Breast epithelium (tissue), 4 donors: ENCODE results near the gene GLYATL3. TPM values are rescaled to one million over a fixed set of nuclear protein-coding genes. Genes with fewer than 3 reads are reported as not detected.

Experiments used
- DNase-seq, 2 donors: peaks; one replicate each; pipeline ENCODE4 v3.0.0-alpha.2; 2019; ENCODE audit warnings: low spot score in 2 of 2
- H3K27ac ChIP-seq, 2 donors: fragments of 200-600 bp; sonication (generic) in 1 of 2; one replicate each; pipeline ENCODE4 v1.5.1; 2016 to 2019; ENCODE audit warnings: mild to moderate bottlenecking in 1 of 2
- H3K27me3 ChIP-seq, 2 donors: fragments of 200-600 bp; sonication (generic) in 1 of 2; one replicate each; pipeline versions ENCODE4 v1.5.1 to v1.6.0; 2017 to 2019; ENCODE audit warnings: control low read depth in 1 of 2, mild to moderate bottlenecking in 1 of 2
- H3K36me3 ChIP-seq: fragments of 200-600 bp; one replicate; pipeline ENCODE4 v1.5.1; 2019
- H3K4me1 ChIP-seq, 2 donors: fragments of 200-600 bp; sonication (generic); one replicate each; pipeline ENCODE4 v1.5.1; 2016 to 2019; ENCODE audit warnings: control low read depth in 1 of 2
- H3K4me3 ChIP-seq, 3 donors: fragments of 200-600 bp; sonication (generic); 1 replicate in 2 of 3; 2 replicates in 1 of 3; pipeline ENCODE4 v1.5.1; 2016 to 2019; ENCODE audit warnings: mild to moderate bottlenecking in 3 of 3, moderate library complexity in 2 of 3
- H3K9me3 ChIP-seq, 2 donors: fragments of 200-600 bp; sonication (generic) in 1 of 2; one replicate each; pipeline ENCODE4 v1.5.1; 2016 to 2019; ENCODE audit warnings: control low read depth in 1 of 2
- CTCF ChIP-seq, 3 donors: fragments of 450-650 bp; IDR thresholded peaks; one replicate each; pipeline ENCODE4 v1.5.1; 2016 to 2017; ENCODE audit warnings: antibody characterized with exemption in 3 of 3, mild to moderate bottlenecking in 3 of 3, moderate library complexity in 3 of 3
- POLR2A ChIP-seq: fragments of 450-650 bp; IDR thresholded peaks from one replicate; pipeline ENCODE4 v1.6.1; 2016; ENCODE audit warnings: antibody characterized with exemption, mild to moderate bottlenecking, moderate library complexity
- POLR2AphosphoS5 ChIP-seq, 3 donors: sonication (generic); formaldehyde crosslinking; IDR thresholded peaks; one replicate each; pipeline ENCODE4 v1.6.1; 2017; ENCODE audit warnings: antibody characterized with exemption in 3 of 3
- intact Hi-C: fragments of 100-400 bp; cut with DNase I; formaldehyde crosslinking; loops from one replicate; pipeline ENCODE4 v1.15.1; 2023; ENCODE audit warnings: low total_unique reads
- total RNA-seq, 3 donors: library from RNA; depleted of rRNA; stranded (reverse); fragments of >200 nt; gene quantifications; one replicate each; pipeline ENCODE4 v1.1.0, GENCODE V29; 2016

Gene GLYATL3
- total RNA-seq, 3 donors from 2014 or later: not detected

GRCh38 chr6:49514571-49515484, 15.1 kb downstream of the GLYATL3 start:
- intact Hi-C loops: no loop called here
- H3K27ac ChIP-seq: no peak overlapping the region
- no peaks in the 10 kb centered on the region for H3K36me3 ChIP-seq
- no peak for DNase-seq
- no peak overlapping the region for H3K4me3 ChIP-seq
- H3K27me3 ChIP-seq: no peaks in the 10 kb centered on the region
- no peaks in the 10 kb centered on the region for H3K4me1 ChIP-seq
- no peak for TF ChIP-seq POLR2A
- no peak for TF ChIP-seq POLR2AphosphoS5 (IDR thresholded peaks at IDR 0.05)
- TF ChIP-seq CTCF (IDR thresholded peaks at IDR 0.05): no peak
- no peaks in the 10 kb centered on the region for H3K9me3 ChIP-seq

GRCh38 chr6:49515485-49516146, 15.9 kb downstream of the GLYATL3 start:
- intact Hi-C loops: no loop called here
- no peak overlapping the region for H3K27ac ChIP-seq

GRCh38 chr6:49516147-49516505, 16.4 kb downstream of the GLYATL3 start:
- Histone ChIP-seq H3K4me3 (no peak overlapping the region), H3K27me3 (no peaks in the 10 kb centered on the region), H3K4me1 (no peaks in the 10 kb centered on the region), H3K36me3 (no peaks in the 10 kb centered on the region), H3K27ac (no peak overlapping the region), H3K9me3 (no peaks in the 10 kb centered on the region)
- TF ChIP-seq POLR2AphosphoS5 (IDR thresholded peaks at IDR 0.05) (no peak), POLR2A (no peak), CTCF (IDR thresholded peaks at IDR 0.05) (no peak)
- intact Hi-C loops: no loop called here
- no peak for DNase-seq

More at GRCh38 chr6:49515485-49516146, 15.9 kb downstream of the GLYATL3 start:
- no peak for TF ChIP-seq CTCF (IDR thresholded peaks at IDR 0.05)
- TF ChIP-seq POLR2AphosphoS5 (IDR thresholded peaks at IDR 0.05): no peak
- TF ChIP-seq POLR2A: no peak
- Histone ChIP-seq H3K36me3 (no peaks in the 10 kb centered on the region), H3K27me3 (no peaks in the 10 kb centered on the region), H3K4me3 (no peak overlapping the region), H3K4me1 (no peaks in the 10 kb centered on the region), H3K9me3 (no peaks in the 10 kb centered on the region)
- no peak for DNase-seq

GRCh38 chr6:49517919-49518318, 18.2 kb downstream of the GLYATL3 start:
- Histone ChIP-seq H3K27ac (no peak overlapping the region), H3K4me3 (no peak overlapping the region), H3K27me3 (no peaks in the 10 kb centered on the region), H3K9me3 (no peaks in the 10 kb centered on the region), H3K4me1 (no peaks in the 10 kb centered on the region), H3K36me3 (no peaks in the 10 kb centered on the region)
- no peak for DNase-seq
- intact Hi-C loops: no loop called here
- TF ChIP-seq POLR2A: no peak

GRCh38 chr6:49519660-49520059, 19.9 kb downstream of the GLYATL3 start:
- intact Hi-C loops: no loop called here
- Histone ChIP-seq H3K27me3 (no peaks in the 10 kb centered on the region), H3K9me3 (no peaks in the 10 kb centered on the region), H3K4me1 (no peaks in the 10 kb centered on the region), H3K4me3 (no peak overlapping the region), H3K36me3 (no peaks in the 10 kb centered on the region), H3K27ac (no peak overlapping the region)
- DNase-seq: no peak
- TF ChIP-seq POLR2AphosphoS5 (IDR thresholded peaks at IDR 0.05) (no peak), POLR2A (no peak), CTCF (IDR thresholded peaks at IDR 0.05) (no peak)
